ENCODE data around the gene MTMR1. TPM values are rescaled to one million over a fixed set of nuclear protein-coding genes. Genes with fewer than 3 reads are reported as not detected.

The MTMR1 gene
- polyA plus RNA-seq, 2 of the 4 experiments (the other 2 are of a cell fraction), result 17.3 to 28.3 TPM

- no peak for TF ChIP-seq MYC (IDR thresholded peaks at IDR 0.05; ENCODE audit: borderline replicate concordance, low read length)
Observed at GRCh38 chrX:150769408-150769807, 76.2 kb downstream of the MTMR1 start (continued).

GRCh38 chrX:150770623-150771022 lies 77.4 kb downstream of the MTMR1 start:
- no peak overlapping the region for H3K27ac ChIP-seq
- no peaks in the 10 kb centered on the region for H3K9me3 ChIP-seq
- FAIRE-seq (no peak), ATAC-seq (no peak), DNase-seq (ENCODE audit: low read depth in 1 of 2, low spot score in 1 of 2) (no peak)
- no peak overlapping the region for H3K4me3 ChIP-seq
- POLR2A ChIA-PET, result no interaction called here
- CTCF ChIA-PET, result interaction anchor here (1.9 to 12.6 kb wide), 3 partner anchors 11 to 312 kb away, joined by 10 to 223 read pairs (median 20); no protein-coding TSS in a partner anchor
- TF ChIP-seq SMC3 (IDR thresholded peaks at IDR 0.05) (no peak), CHD2 (IDR thresholded peaks at IDR 0.05; ENCODE audit: low read length, partially characterized antibody) (no peak), HDAC2 (IDR thresholded peaks at IDR 0.05) (no peak), E2F6 (IDR thresholded peaks at IDR 0.05; ENCODE audit: borderline replicate concordance, low read depth) (no peak), NFE2L2 (conservative IDR thresholded peaks at IDR 0.05; ENCODE audit: low read length) (no peak), NR3C1 (IDR thresholded peaks at IDR 0.05) (no peak), ZNF302 (CRISPR knock-in tag; IDR thresholded peaks at IDR 0.05) (no peak), ESRRA (IDR thresholded peaks at IDR 0.05; ENCODE audit: borderline replicate concordance, low read length) (no peak), ZC3H11A (IDR thresholded peaks at IDR 0.05) (no peak), SREBF2 (IDR thresholded peaks at IDR 0.05) (no peak), KDM5A (IDR thresholded peaks at IDR 0.05) (no peak), HOXA7 (CRISPR knock-in tag; IDR thresholded peaks at IDR 0.05) (no peak), CHD4 (IDR thresholded peaks at IDR 0.05; ENCODE audit: borderline replicate concordance) (no peak), RCOR1 (IDR thresholded peaks at IDR 0.05; ENCODE audit: low read depth, low read length) (no peak), BCL3 (IDR thresholded peaks at IDR 0.05) (no peak), RNF2 (IDR thresholded peaks at IDR 0.05; ENCODE audit: borderline replicate concordance, low read depth) (no peak), ATOH8 (CRISPR knock-in tag; IDR thresholded peaks at IDR 0.05; ENCODE audit: low read depth) (no peak), PHF8 (IDR thresholded peaks at IDR 0.05; ENCODE audit: borderline replicate concordance, low read depth) (no peak), HEYL (CRISPR knock-in tag; IDR thresholded peaks at IDR 0.05) (no peak)
- H3K4me1 ChIP-seq, result peaks cover 15% of the 10 kb centered on the region; the same call in 1 of the 3 replicates
- 100% methylated on average over 2 of the region's 17 CpGs for WGBS (ENCODE audit: missing lambda C conversion rate)
- H3K4me2 ChIP-seq, result no peak overlapping the region

GRCh38 chrX:150771116-150771515 lies 77.9 kb downstream of the MTMR1 start:
- CTCF ChIA-PET, result interaction anchor here (1.4 to 12.6 kb wide), 8 partner anchors 9 to 311 kb away, joined by 5 to 223 read pairs (median 11); partner anchors contain the start of gene HMGB3

More at GRCh38 chrX:150771116-150771515, 77.9 kb downstream of the MTMR1 start:
- Histone ChIP-seq H3K9me3 (no peaks in the 10 kb centered on the region), H3K27ac (no peak overlapping the region), H3K4me2 (no peak overlapping the region), H3K4me1 (peaks cover 15% of the 10 kb centered on the region; the same call in 1 of the 3 replicates), H3K4me3 (no peak overlapping the region)
- WGBS (ENCODE audit: missing lambda C conversion rate), result 100% methylated on average over 2 of the region's 16 CpGs
- DNase-seq (ENCODE audit: low read depth in 1 of 2, low spot score in 1 of 2) (no peak), ATAC-seq (no peak), FAIRE-seq (no peak)
- TF ChIP-seq POLR2AphosphoS2 (conservative IDR thresholded peaks at IDR 0.05; ENCODE audit: low read length), result no peak
- no peak for TF ChIP-seq KDM1A (IDR thresholded peaks at IDR 0.05; ENCODE audit: low read depth)
- TF ChIP-seq JUN (IDR thresholded peaks at IDR 0.05), result no peak
- no peak for TF ChIP-seq FOXS1 (CRISPR knock-in tag; IDR thresholded peaks at IDR 0.05)
- no peak for TF ChIP-seq BHLHE40 (IDR thresholded peaks at IDR 0.05; ENCODE audit: low read depth, low read length)
- TF ChIP-seq USF2 (IDR thresholded peaks at IDR 0.05), result no peak
- TF ChIP-seq HOXB13 (CRISPR knock-in tag; IDR thresholded peaks at IDR 0.05; ENCODE audit: low read depth), result no peak
- no peak for TF ChIP-seq FOSB (CRISPR knock-in tag; IDR thresholded peaks at IDR 0.05)
- TF ChIP-seq TP53 (CRISPR knock-in tag; IDR thresholded peaks at IDR 0.05), result no peak
- TF ChIP-seq TFCP2L1 (CRISPR knock-in tag; IDR thresholded peaks at IDR 0.05), result no peak
- TF ChIP-seq MYC (IDR thresholded peaks at IDR 0.05; ENCODE audit: borderline replicate concordance, low read length), result no peak
- TF ChIP-seq RFX5 (IDR thresholded peaks at IDR 0.05), result no peak
- no peak for TF ChIP-seq CTCF (IDR thresholded peaks at IDR 0.05)
- TF ChIP-seq ESRRA (IDR thresholded peaks at IDR 0.05; ENCODE audit: borderline replicate concordance, low read length), result no peak
- no peak for TF ChIP-seq EHF (CRISPR knock-in tag; IDR thresholded peaks at IDR 0.05)
- no peak for TF ChIP-seq HOXA7 (CRISPR knock-in tag; IDR thresholded peaks at IDR 0.05)
- POLR2A ChIA-PET, result no interaction called here
